ENCODE results near the gene PPP4R2. TPM values are rescaled to one million over a fixed set of nuclear protein-coding genes. Genes with fewer than 3 reads are reported as not detected.

Gene PPP4R2
- total and polyA plus RNA-seq, 9 donors = 19.2 to 95.1 (median 77.6) TPM

- Histone ChIP-seq H3K4me3 (no peak overlapping the region), H3K27me3 (no peaks in the 10 kb centered on the region), H3K4me1 (ENCODE audit: insufficient read depth) (peaks cover 3% of the 10 kb centered on the region), H3K27ac (no peak overlapping the region), H3K9me3 (no peaks in the 10 kb centered on the region), H3K36me3 (no peaks in the 10 kb centered on the region)
- TF ChIP-seq POLR2A (IDR thresholded peaks at IDR 0.05) (no peak), EP300 (IDR thresholded peaks at IDR 0.05) (no peak), CTCF (IDR thresholded peaks at IDR 0.05) (no peak)
- 80 to 90% (median 85%) methylated on average over 6 of the region's 6 CpGs for WGBS, 3 donors
- no peak for DNase-seq
- intact Hi-C loops (cut with DNase I) = no loop called here
These were observed 48.8 kb downstream of the PPP4R2 start for GRCh38 chr3:73045391-73045790.

GRCh38 chr3:73046195-73046594 lies 49.6 kb downstream of the PPP4R2 start:
- H3K4me1 ChIP-seq (ENCODE audit: insufficient read depth) = peaks cover 3% of the 10 kb centered on the region

GRCh38 chr3:73049319-73049718 lies 52.7 kb downstream of the PPP4R2 start:
- H3K4me3 ChIP-seq = no peak overlapping the region

More at GRCh38 chr3:73046195-73046594, 49.6 kb downstream of the PPP4R2 start:
- TF ChIP-seq EP300 (IDR thresholded peaks at IDR 0.05) = no peak
- TF ChIP-seq CTCF (IDR thresholded peaks at IDR 0.05) = no peak
- no peak for TF ChIP-seq POLR2A (IDR thresholded peaks at IDR 0.05)
- no peak for DNase-seq
- Histone ChIP-seq H3K36me3 (no peaks in the 10 kb centered on the region), H3K27ac (no peak overlapping the region), H3K4me3 (no peak overlapping the region), H3K27me3 (no peaks in the 10 kb centered on the region), H3K9me3 (no peaks in the 10 kb centered on the region)
- intact Hi-C loops (cut with DNase I) = no loop called here
- 43 to 62% (median 56%) methylated on average over 2 of the region's 2 CpGs for WGBS, 3 donors

GRCh38 chr3:73052857-73053256 lies 56.2 kb downstream of the PPP4R2 start:
- 69 to 76% (median 71%) methylated on average over 2 of the region's 2 CpGs for WGBS, 3 donors
- Histone ChIP-seq H3K27me3 (no peaks in the 10 kb centered on the region), H3K9me3 (no peaks in the 10 kb centered on the region), H3K36me3 (no peaks in the 10 kb centered on the region), H3K4me1 (ENCODE audit: insufficient read depth) (peaks cover 2% of the 10 kb centered on the region), H3K4me3 (no peak overlapping the region), H3K27ac (no peak overlapping the region)
- no peak for DNase-seq
- intact Hi-C loops (cut with DNase I) = loop anchor here in 2 of 4 donors (10.0 kb wide), 3 partner anchors 58 to 208 kb away; partner anchors contain the start of genes PPP4R2 (in 1 of the 2) and SHQ1 (in 1 of the 2)
- TF ChIP-seq CTCF (IDR thresholded peaks at IDR 0.05) (no peak), POLR2A (IDR thresholded peaks at IDR 0.05) (no peak), EP300 (IDR thresholded peaks at IDR 0.05) (no peak)

More at GRCh38 chr3:73049319-73049718, 52.7 kb downstream of the PPP4R2 start:
- 88 to 90% (median 90%) methylated on average over 10 of the region's 10 CpGs for whole genome bisulfite sequencing, 3 donors
- Histone ChIP-seq H3K9me3 (no peaks in the 10 kb centered on the region), H3K27ac (no peak overlapping the region), H3K27me3 (no peaks in the 10 kb centered on the region), H3K4me1 (ENCODE audit: insufficient read depth) (no peaks in the 10 kb centered on the region), H3K36me3 (no peaks in the 10 kb centered on the region)
- no peak for TF ChIP-seq CTCF (IDR thresholded peaks at IDR 0.05)
- TF ChIP-seq POLR2A (IDR thresholded peaks at IDR 0.05) = no peak
- no peak for TF ChIP-seq EP300 (IDR thresholded peaks at IDR 0.05)
- no peak for DNase-seq
- intact Hi-C loops (cut with DNase I) = no loop called here
